ENCODE measurements around the gene ATP2A1.

- TF ChIP-seq POLR2A (IDR thresholded peaks at IDR 0.05) = no peak
- no peak for TF ChIP-seq CTCF (IDR thresholded peaks at IDR 0.05)
Measured at GRCh38 chr16:28937222-28937876, 59.1 kb downstream of the ATP2A1 start.
